IMR-90 (cell line): ENCODE data around the gene HHLA2. TPM values are rescaled to one million over a fixed set of nuclear protein-coding genes. Genes with fewer than 3 reads are reported as not detected.

Experiments used
- ATAC-seq: fragments of 200-7000 bp; cut with Tn5 transposase; 2 replicates; pipeline ENCODE4 v1.9.1; 2020; ENCODE audit warnings: low read depth, mild to moderate bottlenecking, moderate library complexity
- BruUV-seq: library from RNA; stranded (reverse); fragments of 400-500 nt; replicated peaks from 2 replicates; lab custom pipeline; 2021; lab: Mats Ljungman, UMichigan
- CTCF ChIA-PET: fragments of 300-600 bp; formaldehyde crosslinking; extraction: SDS; loops from one replicate; lab custom pipeline; 2021; ENCODE audit warnings: antibody characterized with exemption; lab: Yijun Ruan, JAX
- POLR2A ChIA-PET: fragments of 300-600 bp; sonication (Branson Sonifier 250); formaldehyde crosslinking; loops from one replicate; lab custom pipeline; 2022; ENCODE audit warnings: antibody characterized with exemption; ENCODE audit not compliant: unreplicated experiment; lab: Charles Lee
- DNase-seq: peaks from one replicate; pipeline ENCODE4 v3.0.0; 2013
- H2AFZ ChIP-seq: replicated peaks from 2 replicates; pipeline ENCODE3; 2013; ENCODE audit warnings: low read length, mild to moderate bottlenecking; ENCODE audit not compliant: poor library complexity
- H2AK5ac ChIP-seq: 2 replicates; pipeline ENCODE4 v1.6.1; 2013; ENCODE audit warnings: low read depth, low read length, inconsistent platforms
- H2AK9ac ChIP-seq: replicated peaks from 2 replicates; pipeline ENCODE3; 2013; ENCODE audit warnings: mild to moderate bottlenecking, low read depth, low read length, moderate library complexity; ENCODE audit not compliant: poor library complexity
- H2BK120ac ChIP-seq: 2 replicates; pipeline ENCODE4 v1.6.1; 2013; ENCODE audit warnings: low read depth, low read length, inconsistent platforms
- H2BK15ac ChIP-seq: 3 replicates; pipeline ENCODE4 v1.6.1; 2013; ENCODE audit warnings: low read depth, low read length, inconsistent platforms
- H2BK20ac ChIP-seq: 2 replicates; pipeline ENCODE4 v1.6.1; 2013; ENCODE audit warnings: low read depth, mild to moderate bottlenecking, inconsistent platforms, low read length, moderate library complexity
- H2BK5ac ChIP-seq: 2 replicates; pipeline ENCODE4 v1.6.1; 2013; ENCODE audit warnings: mild to moderate bottlenecking, low read depth, low read length, inconsistent platforms; ENCODE audit not compliant: poor library complexity, severe bottlenecking
- H3K14ac ChIP-seq: replicated peaks from 2 replicates; pipeline ENCODE4 v1.6.1; 2013; ENCODE audit warnings: low read depth, low read length, inconsistent platforms
- H3K18ac ChIP-seq: 2 replicates; pipeline ENCODE4 v1.6.1; 2013; ENCODE audit warnings: low read depth, low read length, control low read depth
- H3K23ac ChIP-seq: 2 replicates; pipeline ENCODE4 v1.6.1; 2013; ENCODE audit warnings: low read depth, low read length, inconsistent platforms
- H3K27ac ChIP-seq: 2 replicates; pipeline ENCODE4 v1.5.1; 2013; ENCODE audit warnings: mild to moderate bottlenecking, control low read depth, low read length; ENCODE audit not compliant: insufficient read depth
- H3K27me3 ChIP-seq: 2 replicates; pipeline ENCODE4 v1.6.1; 2013; ENCODE audit warnings: low read length; ENCODE audit not compliant: control insufficient read depth, insufficient read depth
- H3K36me3 ChIP-seq: 2 replicates; pipeline ENCODE4 v1.6.1; 2013; ENCODE audit warnings: low read length, mixed read lengths; ENCODE audit not compliant: control insufficient read depth, insufficient read depth
- H3K4ac ChIP-seq: 2 replicates; pipeline ENCODE4 v1.6.1; 2013; ENCODE audit warnings: low read depth, low read length, inconsistent platforms
- H3K4me1 ChIP-seq: 2 replicates; pipeline ENCODE4 v1.6.1; 2013; ENCODE audit warnings: low read length, mixed read lengths; ENCODE audit not compliant: control insufficient read depth, insufficient read depth
- H3K4me2 ChIP-seq: 2 replicates; pipeline ENCODE4 v1.6.1; 2013; ENCODE audit warnings: low read depth, mild to moderate bottlenecking, control low read depth, low read length, moderate library complexity
- H3K4me3 ChIP-seq: 2 replicates; pipeline ENCODE4 v1.5.1; 2013; ENCODE audit warnings: low read depth, mild to moderate bottlenecking, control low read depth, low read length, moderate library complexity; ENCODE audit not compliant: insufficient read depth
- H3K56ac ChIP-seq: 2 replicates; pipeline ENCODE4 v1.6.1; 2013; ENCODE audit warnings: low read length, inconsistent platforms; ENCODE audit not compliant: insufficient read depth; ENCODE audit errors: extremely low read depth
- H3K79me1 ChIP-seq, 2 experiments: 2 replicates each; pipeline ENCODE4 v1.6.1; 2013; ENCODE audit warnings: low read length in 2 of 2, inconsistent platforms in 1 of 2, low read depth in 1 of 2
- H3K9ac ChIP-seq: 2 replicates; pipeline ENCODE4 v1.6.1; 2013; ENCODE audit warnings: low read depth, low read length, control low read depth
- H3K9me1 ChIP-seq: 2 replicates; pipeline ENCODE4 v1.6.1; 2013; ENCODE audit warnings: low read length, inconsistent platforms; ENCODE audit not compliant: insufficient read depth
- H3K9me3 ChIP-seq: 2 replicates; pipeline ENCODE4 v1.6.1; 2013; ENCODE audit warnings: low read length; ENCODE audit not compliant: control insufficient read depth, insufficient read depth
- H4K20me1 ChIP-seq: 2 replicates; pipeline ENCODE4 v1.6.1; 2013; ENCODE audit warnings: low read length, inconsistent platforms; ENCODE audit not compliant: insufficient read depth
- H4K5ac ChIP-seq: 2 replicates; pipeline ENCODE4 v1.6.1; 2013; ENCODE audit warnings: mild to moderate bottlenecking, low read depth, low read length, control low read depth
- H4K8ac ChIP-seq, 2 experiments: 2 replicates each; pipeline ENCODE4 v1.6.1; 2013; ENCODE audit warnings: low read depth in 2 of 2, low read length in 2 of 2, control low read depth in 1 of 2, inconsistent platforms in 1 of 2
- H4K91ac ChIP-seq: 2 replicates; pipeline ENCODE4 v1.6.1; 2013; ENCODE audit warnings: low read depth, low read length, inconsistent platforms; ENCODE audit not compliant: insufficient read depth
- BHLHE40 ChIP-seq: fragments of 150-350 bp; IDR thresholded peaks from 2 replicates; pipeline ENCODE4 v1.6.1; 2016; ENCODE audit warnings: mild to moderate bottlenecking, low read depth, low read length
- RCOR1 ChIP-seq: IDR thresholded peaks from 2 replicates; pipeline ENCODE4 v1.6.1; 2012; ENCODE audit warnings: mild to moderate bottlenecking, low read length, improper control_type of control experiment; ENCODE audit not compliant: insufficient replicate concordance
- RFX5 ChIP-seq: IDR thresholded peaks from 2 replicates; pipeline ENCODE4 v1.8.0; 2012; ENCODE audit warnings: low read depth, mild to moderate bottlenecking, low read length, moderate library complexity
- USF2 ChIP-seq: fragments of 150-350 bp; IDR thresholded peaks from 2 replicates; pipeline ENCODE4 v1.6.1; 2017; ENCODE audit warnings: mild to moderate bottlenecking, antibody characterized with exemption, low read length, low read depth
- dilution Hi-C: fragments of 300-500 bp; cut with HindIII; formaldehyde crosslinking; loops from one replicate; pipeline ENCODE4 v1.14.3; 2018; ENCODE audit warnings: low sequenced_read_pairs; ENCODE audit not compliant: unreplicated experiment
- in situ Hi-C: fragments of 300-500 bp; cut with MboI; formaldehyde crosslinking; loops from 3 replicates; pipeline ENCODE4 v1.14.3; 2019; ENCODE audit warnings: low sequenced_read_pairs, inconsistent platforms, mixed read lengths
- intact Hi-C: fragments of 100-400 bp; cut with micrococcal nuclease; formaldehyde crosslinking; loops from 2 replicates; pipeline ENCODE4 v1.10.0; 2022
- polyA plus RNA-seq, 3 experiments: library from polyadenylated mRNA; depleted of rRNA; stranded (reverse); fragments of >200 nt; gene quantifications; 2 replicates each; pipeline ENCODE4 v1.2.3, GENCODE V29; 2012; ENCODE audit warnings: low replicate concordance in 1 of 3
- total RNA-seq: library from RNA; depleted of rRNA; stranded (reverse); fragments of >200 nt; gene quantifications from 2 replicates; pipeline ENCODE4 v1.2.3, GENCODE V29; 2012
- TF ChIP-seq, protein P1 (sequence below): fragments of 150-350 bp; IDR thresholded peaks from 2 replicates; pipeline ENCODE4 v1.6.1; 2016; ENCODE audit warnings: low read depth, mild to moderate bottlenecking, low read length, moderate library complexity, borderline replicate concordance

The HHLA2 gene
- total and polyA plus RNA-seq, 2 of the 4 experiments (the other 2 are of a cell fraction), result not detected

DNA sequence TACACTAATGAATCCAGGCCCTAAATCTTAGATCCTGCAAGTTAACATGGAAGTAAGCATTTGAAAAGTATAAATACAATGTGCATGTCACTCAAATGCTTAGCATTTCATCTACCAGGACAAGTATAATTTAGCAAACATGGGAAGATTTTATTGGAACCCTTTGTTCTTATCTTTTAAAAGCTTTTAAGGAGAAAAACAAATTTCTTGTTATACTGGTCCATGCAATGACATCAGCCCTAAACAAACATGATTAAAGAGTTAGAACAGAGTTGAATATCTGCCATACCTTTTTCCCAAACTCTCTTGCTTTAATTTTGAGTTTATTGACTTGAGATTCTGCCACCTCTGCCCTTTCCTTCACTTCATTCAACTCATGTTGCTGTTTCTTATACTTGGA lies 87.0 kb downstream of the HHLA2 start:
- Histone ChIP-seq H2BK120ac (no peak overlapping the region), H3K23ac (no peak overlapping the region), H3K9ac (no peak overlapping the region), H3K79me1 (no peaks in the 10 kb centered on the region), H3K4ac (no peak overlapping the region), H3K27me3 (peaks cover 3% of the 10 kb centered on the region), H3K4me3 (no peak overlapping the region), H2BK15ac (no peak overlapping the region), H3K4me2 (no peak overlapping the region), H2AK5ac (no peak overlapping the region), H3K9me1 (no peaks in the 10 kb centered on the region), H4K8ac (no peak overlapping the region), H4K20me1 (no peaks in the 10 kb centered on the region), H3K14ac (no peak overlapping the region), H2AFZ (no peak overlapping the region), H3K9me3 (no peaks in the 10 kb centered on the region), H3K27ac (no peak overlapping the region), H4K91ac (no peak overlapping the region), H3K18ac (no peak overlapping the region), H3K4me1 (no peaks in the 10 kb centered on the region), H2AK9ac (no peak overlapping the region), H3K36me3 (no peaks in the 10 kb centered on the region), H2BK20ac (no peak overlapping the region), H4K5ac (no peak overlapping the region), H2BK5ac (no peak overlapping the region), H3K56ac (no peak overlapping the region)
- no TSS peak for BruUV-seq
- intact Hi-C loops (no loop called here), in situ Hi-C loops (no loop called here), dilution Hi-C loops (no loop called here)
- ChIA-PET POLR2A (no interaction called here), CTCF (no interaction called here)
- ATAC-seq (no peak), DNase-seq (no peak)
- TF ChIP-seq RFX5 (no peak), RCOR1 (no peak), USF2 (no peak), BHLHE40 (no peak)
- TF ChIP-seq, protein P1, sequence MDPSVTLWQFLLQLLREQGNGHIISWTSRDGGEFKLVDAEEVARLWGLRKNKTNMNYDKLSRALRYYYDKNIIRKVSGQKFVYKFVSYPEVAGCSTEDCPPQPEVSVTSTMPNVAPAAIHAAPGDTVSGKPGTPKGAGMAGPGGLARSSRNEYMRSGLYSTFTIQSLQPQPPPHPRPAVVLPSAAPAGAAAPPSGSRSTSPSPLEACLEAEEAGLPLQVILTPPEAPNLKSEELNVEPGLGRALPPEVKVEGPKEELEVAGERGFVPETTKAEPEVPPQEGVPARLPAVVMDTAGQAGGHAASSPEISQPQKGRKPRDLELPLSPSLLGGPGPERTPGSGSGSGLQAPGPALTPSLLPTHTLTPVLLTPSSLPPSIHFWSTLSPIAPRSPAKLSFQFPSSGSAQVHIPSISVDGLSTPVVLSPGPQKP, result no peak
